Stimulated activated naive B cell treated with anti-CD40 and anti-IgM and Interleukin-4, amounts not matched to agents 10 μg/mL and 1 μg/mL and 100 μg/mL, for 72 hours (primary cell): ENCODE results near the gene INSIG1.

Experiments
- ATAC-seq, 2 donors: fragments of 150-1000 bp; cut with Tn5 transposase; replicated peaks; 2 replicates each; pipeline ENCODE4 v1.10.0; 2021; ENCODE audit warnings: moderate library complexity in 1 of 2
- DNase-seq: peaks from one replicate; pipeline ENCODE4 v3.0.0; 2021
- H3K27ac Mint-ChIP-seq: one replicate; pipeline ENCODE4 v1.8.0; 2022; ENCODE audit warnings: mild to moderate bottlenecking, mixed read lengths
- H3K27me3 Mint-ChIP-seq, 2 donors: one replicate each; pipeline ENCODE4 v1.8.0; 2022; ENCODE audit warnings: mixed read lengths in 2 of 2
- H3K36me3 Mint-ChIP-seq, 2 donors: one replicate each; pipeline ENCODE4 v1.8.0; 2022; ENCODE audit warnings: mixed read lengths in 2 of 2, mild to moderate bottlenecking in 1 of 2
- H3K4me1 Mint-ChIP-seq, 2 donors: one replicate each; pipeline ENCODE4 v1.8.0; 2022; ENCODE audit warnings: mixed read lengths in 2 of 2, mild to moderate bottlenecking in 1 of 2
- H3K4me3 Mint-ChIP-seq, 2 donors: one replicate each; pipeline ENCODE4 v1.8.0; 2022; ENCODE audit warnings: mild to moderate bottlenecking in 2 of 2, mixed read lengths in 2 of 2, moderate library complexity in 1 of 2
- H3K9me3 Mint-ChIP-seq, 2 donors: one replicate each; pipeline ENCODE4 v1.8.0; 2022; ENCODE audit warnings: mixed read lengths in 2 of 2, mild to moderate bottlenecking in 1 of 2

Gene INSIG1

DNA sequence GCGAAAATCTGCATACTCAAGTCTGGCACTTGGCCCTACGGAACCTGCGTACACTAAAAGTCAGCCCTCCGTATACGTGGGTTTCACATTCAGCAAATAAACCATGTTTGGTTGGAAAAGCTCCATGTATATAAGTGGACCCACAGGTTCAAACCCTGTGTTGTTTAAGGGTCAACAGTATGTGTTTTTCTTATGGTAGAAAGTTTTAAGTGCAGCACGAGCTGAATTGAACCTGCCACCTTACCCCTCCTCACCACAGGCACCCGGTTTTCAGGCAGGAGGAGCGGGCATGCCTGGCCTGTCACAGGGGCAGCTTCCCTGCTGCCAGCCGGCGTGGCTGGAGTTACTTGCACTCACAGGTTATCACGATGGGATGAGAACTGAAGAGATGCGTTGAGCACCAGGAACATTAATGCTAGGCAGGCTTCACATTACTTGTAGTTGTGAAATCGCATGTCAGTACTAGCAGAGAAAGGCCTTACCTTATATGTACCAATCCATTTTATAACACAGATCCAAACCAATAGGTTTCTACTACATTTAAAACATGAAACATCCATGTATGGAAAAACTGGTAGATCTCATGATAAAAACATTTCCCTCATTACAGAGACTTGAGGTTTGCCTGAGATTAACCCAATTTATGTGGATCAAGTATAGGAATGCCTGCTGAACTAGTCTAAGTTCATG, 12.9 kb downstream of the INSIG1 start:
- no peak for DNase-seq
- peaks cover 9 to 19% of the 10 kb centered on the region in 2 donors for H3K4me1 Mint-ChIP-seq
- no peaks in the 10 kb centered on the region for H3K27me3 Mint-ChIP-seq
- H3K4me3 Mint-ChIP-seq, result no peak overlapping the region
- H3K9me3 Mint-ChIP-seq, result peaks cover 0 to 1% of the 10 kb centered on the region in 2 donors
- peaks cover 40 to 50% of the 10 kb centered on the region in 2 donors for H3K36me3 Mint-ChIP-seq
- peak overlapping the region; percentile 20 for H3K27ac Mint-ChIP-seq
- ATAC-seq, result no peak

DNA sequence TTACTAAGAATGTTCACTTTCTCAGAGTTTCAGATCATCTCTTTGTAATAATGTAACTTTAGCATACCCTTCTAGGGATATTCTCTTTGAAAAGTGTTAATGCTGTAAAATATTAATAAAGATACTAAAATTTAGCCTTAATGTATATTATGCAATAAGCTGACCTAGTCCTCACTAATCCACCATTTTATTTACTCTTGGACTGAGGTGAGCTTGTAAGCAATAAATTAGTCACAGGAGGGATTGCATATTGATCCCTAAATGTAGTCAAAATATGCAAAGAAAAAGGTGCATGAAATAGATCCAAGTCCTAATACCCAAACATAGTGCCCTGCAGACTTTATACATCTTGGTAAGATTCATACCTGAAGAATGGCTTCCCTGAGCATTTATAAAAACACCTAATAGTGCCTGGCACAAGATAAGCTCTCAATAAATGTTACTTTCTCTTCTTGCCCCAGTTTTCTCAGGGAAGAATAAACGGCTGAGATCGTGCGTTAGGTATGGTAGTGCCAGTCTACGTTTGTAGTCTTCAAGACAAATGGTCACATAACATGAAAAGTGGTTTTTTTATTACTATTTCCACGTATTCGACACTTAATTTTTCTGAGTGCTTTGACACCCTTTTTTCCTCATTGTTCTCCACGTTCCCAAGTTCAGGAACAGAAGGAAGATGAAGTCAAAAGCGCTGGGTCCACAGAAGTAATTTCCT, 14.3 kb downstream of the INSIG1 start:
- Mint-ChIP-seq H3K27me3 (no peaks in the 10 kb centered on the region), H3K27ac (no peak overlapping the region), H3K4me3 (no peak overlapping the region), H3K9me3 (peaks cover 0 to 1% of the 10 kb centered on the region in 2 donors), H3K36me3 (peaks cover 28 to 43% of the 10 kb centered on the region in 2 donors), H3K4me1 (peaks cover 4 to 5% of the 10 kb centered on the region in 2 donors)
- no peak for ATAC-seq
- no peak for DNase-seq

DNA sequence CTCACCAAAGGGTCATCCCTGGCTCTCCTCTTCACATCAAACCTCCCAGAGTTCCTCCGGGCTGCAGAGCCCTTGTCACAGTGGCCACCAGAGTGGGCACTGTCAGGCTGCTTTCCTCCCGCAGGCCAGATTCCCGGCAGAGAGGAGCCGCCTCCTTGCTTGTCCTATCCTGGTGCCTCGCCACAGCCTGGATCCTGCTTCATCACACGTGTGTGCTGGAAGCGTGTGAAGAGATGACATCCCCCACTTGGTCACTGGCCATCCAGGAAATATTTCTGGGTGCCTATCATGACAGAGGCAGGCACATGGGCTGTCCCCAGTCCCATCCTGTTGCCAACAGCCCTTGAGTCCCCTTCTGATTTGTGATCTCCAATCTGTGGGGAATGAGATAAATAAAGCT, 15.0 kb downstream of the INSIG1 start:
- peak overlapping the region; percentile 43 for H3K27ac Mint-ChIP-seq
- no peak overlapping the region for H3K4me3 Mint-ChIP-seq
- peaks cover 0 to 4% of the 10 kb centered on the region in 2 donors for H3K4me1 Mint-ChIP-seq
- peaks cover 0 to 1% of the 10 kb centered on the region in 2 donors for H3K9me3 Mint-ChIP-seq
- no peaks in the 10 kb centered on the region for H3K27me3 Mint-ChIP-seq
- DNase-seq (no peak), ATAC-seq (no peak)
- peaks cover 24 to 38% of the 10 kb centered on the region in 2 donors for H3K36me3 Mint-ChIP-seq

DNA sequence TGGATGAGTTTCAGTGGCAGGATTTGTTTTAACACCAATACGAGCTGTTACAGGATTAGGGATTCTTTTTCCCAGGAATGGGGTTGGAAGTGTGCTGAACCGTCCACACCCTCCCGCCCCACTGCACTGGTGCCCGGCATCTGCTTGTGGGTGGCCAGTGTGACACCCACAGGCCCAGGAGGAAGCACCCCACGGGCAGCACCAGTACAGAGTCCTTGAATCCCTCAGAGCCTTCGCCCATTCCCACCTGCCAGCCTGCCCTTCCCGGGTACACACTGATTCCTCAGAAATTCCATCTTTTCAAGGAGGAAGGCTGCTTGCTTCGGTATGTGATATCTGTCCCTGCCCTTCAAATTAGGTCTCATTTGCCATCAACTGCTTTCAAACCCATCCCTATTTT, 15.4 kb downstream of the INSIG1 start:
- peaks cover 0 to 1% of the 10 kb centered on the region in 2 donors for H3K9me3 Mint-ChIP-seq
- ATAC-seq (no peak), DNase-seq (no peak)
- H3K4me1 Mint-ChIP-seq, result peaks cover 0 to 4% of the 10 kb centered on the region in 2 donors
- H3K36me3 Mint-ChIP-seq, result peaks cover 24 to 38% of the 10 kb centered on the region in 2 donors
- no peak overlapping the region for H3K27ac Mint-ChIP-seq
- no peaks in the 10 kb centered on the region for H3K27me3 Mint-ChIP-seq
- no peak overlapping the region for H3K4me3 Mint-ChIP-seq

DNA sequence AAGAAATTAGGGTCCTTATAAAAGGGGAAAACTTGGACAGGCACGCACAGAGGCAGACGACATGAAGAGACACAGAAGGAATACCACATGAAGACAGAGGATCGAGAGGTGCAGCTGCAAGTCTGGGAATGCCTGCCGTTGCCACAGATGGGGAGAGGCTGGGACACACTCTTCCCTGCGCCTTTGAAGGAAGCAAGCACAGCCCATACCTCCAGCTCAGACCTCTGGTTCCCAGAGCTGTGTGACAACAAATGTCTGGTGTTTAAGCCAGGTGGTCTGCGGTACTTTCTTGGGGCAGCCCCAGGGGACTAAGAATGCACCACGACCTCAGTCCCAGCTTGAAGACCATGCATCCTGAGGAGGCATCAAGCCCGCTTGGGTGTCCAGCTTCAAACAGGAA, 18.3 kb downstream of the INSIG1 start:
- Mint-ChIP-seq H3K36me3 (peaks cover 11 to 22% of the 10 kb centered on the region in 2 donors), H3K27me3 (no peaks in the 10 kb centered on the region), H3K4me3 (no peak overlapping the region), H3K27ac (no peak overlapping the region), H3K9me3 (peaks cover 0 to 1% of the 10 kb centered on the region in 2 donors), H3K4me1 (peaks cover 0 to 2% of the 10 kb centered on the region in 2 donors)
- ATAC-seq (no peak), DNase-seq (no peak)

DNA sequence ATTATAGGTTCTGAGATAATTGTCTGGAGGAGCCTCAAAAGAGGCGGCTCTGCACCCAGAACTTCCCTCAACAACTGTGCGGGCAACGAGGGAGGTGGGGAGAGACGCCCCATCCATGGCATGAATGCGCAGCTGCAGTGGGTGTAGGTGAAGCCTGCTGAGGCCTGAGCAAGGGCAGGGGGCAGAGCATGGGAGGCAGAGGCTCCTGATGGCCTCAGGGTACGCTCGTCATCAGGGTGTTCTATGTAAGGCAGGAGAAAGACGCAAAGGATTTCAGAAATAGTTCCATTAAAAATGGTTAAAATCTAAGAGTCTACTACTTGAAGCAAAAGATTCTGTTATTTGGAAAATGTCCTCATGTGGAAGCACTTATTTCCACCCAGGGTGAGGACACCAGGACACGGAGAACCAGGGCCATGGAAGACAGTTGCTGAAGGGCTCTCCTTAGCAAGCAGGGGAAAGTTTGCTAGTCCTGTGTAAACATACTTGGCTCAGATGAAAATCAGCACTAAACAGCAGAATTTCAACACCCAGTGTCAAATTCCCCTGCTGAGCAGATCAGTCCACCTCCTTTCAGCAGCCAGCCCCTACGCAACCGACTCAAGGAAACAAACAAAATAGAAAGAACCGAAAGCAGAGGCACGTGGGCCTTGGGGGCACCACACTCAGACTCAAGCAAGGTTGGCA, 18.9 kb downstream of the INSIG1 start:
- peak; percentile 44 to 50 for ATAC-seq
- H3K4me1 Mint-ChIP-seq, result peaks cover 0 to 2% of the 10 kb centered on the region in 2 donors
- no peak overlapping the region for H3K27ac Mint-ChIP-seq

DNA sequence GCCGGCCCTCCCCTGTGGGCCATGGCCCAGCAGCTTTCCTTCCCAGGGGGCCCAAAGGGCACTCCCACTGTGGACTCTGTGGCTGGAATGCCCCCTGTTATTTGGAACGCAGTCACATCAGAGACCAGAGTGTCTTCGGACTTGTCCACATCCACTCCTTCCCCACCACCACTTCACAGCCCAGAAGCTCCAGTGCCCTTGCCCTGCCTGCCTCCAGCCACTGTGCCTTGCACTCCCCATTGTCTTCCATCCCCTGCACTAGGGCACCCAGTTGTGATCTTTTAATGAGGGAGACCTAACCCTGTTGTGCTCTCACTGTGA, 19.4 kb downstream of the INSIG1 start:
- ATAC-seq (peak in 1 of 2 donors; percentile 16), DNase-seq (no peak)
- Mint-ChIP-seq H3K4me1 (peaks cover 0 to 2% of the 10 kb centered on the region in 2 donors), H3K27me3 (no peaks in the 10 kb centered on the region), H3K27ac (no peak overlapping the region), H3K9me3 (peaks cover 0 to 1% of the 10 kb centered on the region in 2 donors), H3K36me3 (peaks cover 7 to 15% of the 10 kb centered on the region in 2 donors), H3K4me3 (no peak overlapping the region)

More for the DNA sequence above, 18.9 kb downstream of the INSIG1 start:
- Mint-ChIP-seq H3K27me3 (no peaks in the 10 kb centered on the region), H3K36me3 (peaks cover 7 to 19% of the 10 kb centered on the region in 2 donors), H3K4me3 (no peak overlapping the region), H3K9me3 (peaks cover 0 to 1% of the 10 kb centered on the region in 2 donors)
- no peak for DNase-seq

DNA sequence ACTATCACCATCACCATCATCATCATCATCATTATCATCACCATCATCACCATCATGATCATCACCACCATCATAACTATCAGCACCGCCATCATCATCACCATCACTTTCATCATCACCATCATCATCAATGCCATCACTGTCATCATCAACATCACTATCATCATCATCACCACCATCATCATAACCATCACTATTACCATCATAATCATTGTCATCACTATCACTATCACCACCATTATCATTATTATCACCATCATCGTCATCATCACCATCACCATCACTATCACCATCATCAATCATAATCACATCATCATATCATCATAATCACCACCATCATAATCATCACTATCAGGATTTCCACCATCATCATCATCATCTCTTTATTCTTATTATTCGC, 20.6 kb downstream of the INSIG1 start:
- Mint-ChIP-seq H3K9me3 (peaks cover 2 to 3% of the 10 kb centered on the region in 2 donors), H3K27ac (no peak overlapping the region), H3K27me3 (no peaks in the 10 kb centered on the region), H3K4me3 (no peak overlapping the region), H3K4me1 (peaks cover 0 to 3% of the 10 kb centered on the region in 2 donors), H3K36me3 (peaks cover 2 to 6% of the 10 kb centered on the region in 2 donors)
- ATAC-seq, result no peak
- no peak for DNase-seq

DNA sequence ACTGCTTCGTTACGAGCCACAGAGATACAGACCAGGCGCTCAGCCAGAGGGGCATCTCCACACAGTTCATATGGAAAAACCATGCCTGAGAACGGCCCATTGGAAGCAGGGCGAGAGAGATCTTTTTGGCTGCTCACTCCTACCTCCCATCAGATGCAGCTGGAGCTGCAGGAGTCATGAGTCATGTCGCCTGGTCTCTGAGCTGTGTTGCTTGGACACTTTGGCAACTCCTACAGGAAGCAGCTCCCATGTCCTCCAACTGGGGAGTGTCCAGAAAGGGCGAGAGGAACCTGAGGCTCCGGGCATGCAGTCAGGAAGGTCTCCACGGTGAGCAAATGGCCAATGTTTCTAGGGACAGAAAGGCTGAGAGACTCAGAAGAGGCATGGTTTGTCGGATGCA, 24.9 kb downstream of the INSIG1 start:
- Mint-ChIP-seq H3K27ac (no peak overlapping the region), H3K27me3 (peaks cover 13 to 20% of the 10 kb centered on the region in 2 donors), H3K9me3 (peaks cover 12 to 14% of the 10 kb centered on the region in 2 donors), H3K36me3 (peaks cover 0 to 10% of the 10 kb centered on the region in 2 donors), H3K4me1 (peaks cover 0 to 6% of the 10 kb centered on the region in 2 donors), H3K4me3 (no peak overlapping the region)
- ATAC-seq, result no peak
- no peak for DNase-seq

DNA sequence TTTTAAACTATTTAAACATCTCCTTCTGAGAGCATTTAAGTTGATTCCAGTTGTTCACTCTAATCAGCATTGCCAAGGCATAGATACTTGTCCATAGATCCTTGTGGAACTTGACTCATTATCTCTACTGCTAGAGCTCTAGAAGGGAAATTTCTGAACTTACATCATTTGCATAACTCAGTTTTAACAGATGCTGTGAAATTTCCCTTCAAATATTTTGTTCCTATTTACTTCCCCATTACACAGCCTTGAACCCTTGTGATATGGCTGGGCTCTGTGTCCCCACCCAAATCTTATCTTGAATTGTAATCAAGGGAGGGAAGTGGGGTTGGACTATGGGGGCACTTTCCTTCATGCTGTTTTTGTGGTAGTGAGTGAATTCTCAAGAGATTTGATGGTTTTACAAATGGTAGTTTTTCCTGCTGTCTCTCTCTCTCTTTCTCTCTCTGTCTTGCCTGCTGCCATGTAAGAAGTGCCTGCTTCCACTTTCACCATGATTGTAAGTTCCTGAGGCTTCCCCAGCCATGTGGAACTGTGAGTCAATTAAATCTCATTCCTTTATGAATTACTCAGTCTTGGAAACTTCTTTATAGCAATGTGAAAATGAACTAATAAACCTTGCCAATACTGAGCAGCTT, 25.4 kb downstream of the INSIG1 start:
- Mint-ChIP-seq H3K27ac (no peak overlapping the region), H3K27me3 (peaks cover 18 to 25% of the 10 kb centered on the region in 2 donors), H3K36me3 (peaks cover 0 to 10% of the 10 kb centered on the region in 2 donors), H3K4me3 (no peak overlapping the region), H3K4me1 (peaks cover 0 to 6% of the 10 kb centered on the region in 2 donors), H3K9me3 (peaks cover 12 to 14% of the 10 kb centered on the region in 2 donors)
- ATAC-seq, result peak; percentile 39 to 62
- DNase-seq, result no peak

DNA sequence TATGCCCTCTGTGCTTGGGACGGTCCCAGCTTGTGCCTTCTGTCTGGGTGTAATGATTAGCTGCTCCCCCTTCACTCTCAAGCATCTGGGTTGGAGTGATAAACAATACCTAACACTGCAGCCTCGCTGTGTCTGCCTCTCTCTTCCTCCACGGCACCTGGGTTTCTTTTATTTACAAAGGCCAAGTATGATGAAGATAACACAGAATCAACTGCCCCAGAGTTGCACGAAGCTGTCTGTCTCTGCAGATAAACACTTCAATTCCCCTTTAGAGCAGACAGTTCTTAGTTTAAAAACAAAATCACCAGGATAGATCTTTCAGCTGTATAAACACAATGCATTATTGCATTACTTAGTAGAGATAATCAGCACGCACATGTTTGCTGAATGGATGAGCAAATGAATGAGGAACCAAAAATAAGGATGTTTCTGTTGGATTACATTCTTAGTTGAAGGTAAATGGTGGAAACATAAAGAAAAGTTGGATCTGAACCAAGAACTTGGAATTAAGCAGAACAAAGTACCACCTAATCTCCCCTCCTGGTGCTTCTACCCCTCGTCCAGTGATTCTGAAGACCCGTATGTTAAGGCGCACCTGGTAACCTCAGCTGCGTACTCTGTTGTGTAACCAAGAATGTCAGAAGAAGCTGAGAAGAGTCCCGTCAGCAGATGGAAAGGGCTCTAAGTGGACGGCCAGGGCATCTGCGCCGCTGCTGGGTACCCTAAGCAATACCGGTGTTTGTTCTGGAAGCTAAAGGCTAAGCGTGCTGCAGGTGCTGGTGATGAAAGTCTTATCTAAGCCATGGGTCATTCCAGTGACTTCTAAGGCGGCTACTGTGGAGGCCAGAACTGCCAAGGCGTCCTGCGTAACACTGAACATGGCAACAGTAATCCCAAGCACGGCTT, 26.6 kb downstream of the INSIG1 start:
- Mint-ChIP-seq H3K4me1 (peaks cover 0 to 6% of the 10 kb centered on the region in 2 donors), H3K27me3 (peaks cover 18 to 25% of the 10 kb centered on the region in 2 donors), H3K9me3 (peaks cover 12 to 14% of the 10 kb centered on the region in 2 donors), H3K36me3 (peaks cover 0 to 10% of the 10 kb centered on the region in 2 donors), H3K27ac (no peak overlapping the region), H3K4me3 (no peak overlapping the region)
- ATAC-seq, result no peak
- DNase-seq, result no peak

DNA sequence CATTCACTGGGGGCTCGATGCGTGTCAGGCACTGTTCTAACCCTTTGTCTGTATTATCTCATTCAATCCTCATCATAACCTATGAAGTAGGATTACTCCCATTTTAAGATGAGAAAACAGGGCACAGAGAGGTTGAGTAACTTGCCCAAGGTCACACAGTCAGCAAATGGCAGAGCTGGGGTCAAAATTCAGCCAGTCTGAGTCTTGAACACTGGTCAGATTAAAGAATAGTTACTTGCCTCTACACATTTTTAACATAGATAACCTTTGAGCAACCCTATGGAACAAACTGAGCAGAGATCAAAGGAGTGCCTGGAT, 27.2 kb downstream of the INSIG1 start:
- H3K9me3 Mint-ChIP-seq, result peaks cover 12 to 14% of the 10 kb centered on the region in 2 donors
- ATAC-seq (no peak), DNase-seq (no peak)
- H3K4me1 Mint-ChIP-seq, result peaks cover 0 to 6% of the 10 kb centered on the region in 2 donors
- peaks cover 0 to 10% of the 10 kb centered on the region in 2 donors for H3K36me3 Mint-ChIP-seq
- H3K27ac Mint-ChIP-seq, result no peak overlapping the region
- H3K4me3 Mint-ChIP-seq, result no peak overlapping the region
- H3K27me3 Mint-ChIP-seq, result peaks cover 18 to 25% of the 10 kb centered on the region in 2 donors

DNA sequence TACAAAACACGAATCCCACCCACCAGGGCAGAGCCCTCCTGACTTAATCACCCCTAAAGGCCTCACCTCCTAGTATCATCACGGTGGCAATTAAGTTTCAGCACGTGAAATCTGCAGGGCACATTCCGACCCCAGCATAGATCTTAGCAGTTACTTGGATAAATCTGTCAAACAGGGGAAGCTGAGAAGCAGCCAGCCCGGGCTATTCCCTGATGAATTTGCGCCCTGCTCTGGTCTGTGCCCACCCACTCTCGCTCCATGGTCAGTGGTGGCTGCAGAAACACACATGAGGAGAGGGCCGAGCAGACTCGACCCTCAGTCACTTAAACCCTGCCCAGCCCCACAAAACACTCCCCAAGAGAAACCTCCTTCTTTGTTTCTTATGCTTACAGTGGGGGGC, 28.7 kb downstream of the INSIG1 start:
- DNase-seq (no peak), ATAC-seq (no peak)
- Mint-ChIP-seq H3K27me3 (peaks cover 18 to 25% of the 10 kb centered on the region in 2 donors), H3K27ac (no peak overlapping the region), H3K4me3 (no peak overlapping the region), H3K36me3 (peaks cover 0 to 10% of the 10 kb centered on the region in 2 donors), H3K9me3 (peaks cover 12 to 14% of the 10 kb centered on the region in 2 donors), H3K4me1 (peaks cover 0 to 6% of the 10 kb centered on the region in 2 donors)
